Gastroesophageal sphincter (tissue), 3 donors: ENCODE measurements around the gene EPHA7.

Experiments used
- CTCF ChIP-seq, 4 experiments: fragments of 200-600 bp in 2 of 4; fragments of 450-650 bp in 2 of 4; sonication (generic) in 1 of 4; IDR thresholded peaks; one replicate each; pipeline ENCODE4 v1.5.1; 2017 to 2019; ENCODE audit warnings: antibody characterized with exemption in 4 of 4, mild to moderate bottlenecking in 2 of 4, moderate library complexity in 2 of 4
- EP300 ChIP-seq: sonication (generic); formaldehyde crosslinking; IDR thresholded peaks from one replicate; pipeline ENCODE4 v1.6.1; 2017; ENCODE audit warnings: antibody characterized with exemption, mild to moderate bottlenecking
- POLR2A ChIP-seq, 2 donors: fragments of 450-650 bp; IDR thresholded peaks; one replicate each; pipeline ENCODE4 v1.6.1; 2017; ENCODE audit warnings: antibody characterized with exemption in 2 of 2, mild to moderate bottlenecking in 2 of 2, moderate library complexity in 1 of 2
- POLR2AphosphoS5 ChIP-seq: sonication (generic); formaldehyde crosslinking; IDR thresholded peaks from one replicate; pipeline ENCODE4 v1.6.1; 2017; ENCODE audit warnings: antibody characterized with exemption

- TF ChIP-seq CTCF (IDR thresholded peaks at IDR 0.05) (no peak), POLR2A (IDR thresholded peaks at IDR 0.05) (no peak), EP300 (no peak), POLR2AphosphoS5 (no peak)
Measured at GRCh38 chr6:93252930-93253329, 166.4 kb downstream of the EPHA7 start.
